Inflammatory macrophage treated with lipopolysaccharide for 4 hours (primary cell): ENCODE measurements around the gene USP43.

Experiments
- DNase-seq: peaks from one replicate; pipeline ENCODE4 v3.0.0-alpha.2; 2020

USP43 gene

GRCh38 chr17:9714801-9715200 lies 69.5 kb downstream of the USP43 start:
- DNase-seq, result no peak

- DNase-seq, result no peak
These were observed 70.2 kb downstream of the USP43 start for GRCh38 chr17:9715503-9716016.

GRCh38 chr17:9725575-9725974 lies 80.3 kb downstream of the USP43 start:
- DNase-seq, result no peak

GRCh38 chr17:9726291-9726690 lies 81.0 kb downstream of the USP43 start:
- DNase-seq, result no peak

GRCh38 chr17:9728005-9728404 lies 82.7 kb downstream of the USP43 start:
- DNase-seq, result no peak

- DNase-seq, result no peak
These were observed 83.2 kb downstream of the USP43 start for GRCh38 chr17:9728564-9728963.

GRCh38 chr17:9729034-9729650 lies 83.8 kb downstream of the USP43 start:
- peak; percentile 44 for DNase-seq

- DNase-seq, result no peak
These were observed 84.6 kb downstream of the USP43 start for GRCh38 chr17:9729735-9730420.

GRCh38 chr17:9750524-9750923 lies 105.2 kb downstream of the USP43 start:
- DNase-seq, result no peak

- DNase-seq, result no peak
These were observed 109.8 kb downstream of the USP43 start for GRCh38 chr17:9755083-9755482.

- DNase-seq, result no peak
These were observed 114.9 kb downstream of the USP43 start for GRCh38 chr17:9760266-9760665.

GRCh38 chr17:9763643-9764042 lies 118.3 kb downstream of the USP43 start:
- DNase-seq, result peak; percentile 5

- DNase-seq, result no peak
These were observed 120.0 kb downstream of the USP43 start for GRCh38 chr17:9765322-9765721.

- DNase-seq, result no peak
These were observed 121.7 kb downstream of the USP43 start for GRCh38 chr17:9766970-9767369.

- no peak for DNase-seq
These were observed 122.2 kb downstream of the USP43 start for GRCh38 chr17:9767432-9767991.

- DNase-seq, result peak; percentile 11
These were observed 123.1 kb downstream of the USP43 start for GRCh38 chr17:9768381-9768934.

- no peak for DNase-seq
These were observed 123.8 kb downstream of the USP43 start for GRCh38 chr17:9769036-9769695.

- DNase-seq, result no peak
These were observed 126.1 kb downstream of the USP43 start for GRCh38 chr17:9771465-9771864.

GRCh38 chr17:9772658-9773057 lies 127.3 kb downstream of the USP43 start:
- no peak for DNase-seq

GRCh38 chr17:9776911-9777310 lies 131.6 kb downstream of the USP43 start:
- DNase-seq, result no peak
